Tibial nerve (tissue), 4 donors: ENCODE data around the gene HOTAIR.

ENCODE experiments used
- EP300 ChIP-seq, 2 donors: sonication (generic); formaldehyde crosslinking; IDR thresholded peaks; one replicate each; pipeline ENCODE4 v1.6.1; 2017; ENCODE audit warnings: antibody characterized with exemption in 2 of 2, mild to moderate bottlenecking in 1 of 2
- POLR2A ChIP-seq, 2 donors: fragments of 450-650 bp; IDR thresholded peaks; one replicate each; pipeline ENCODE4 v1.6.1; 2017; ENCODE audit warnings: antibody characterized with exemption in 2 of 2, mild to moderate bottlenecking in 2 of 2, moderate library complexity in 2 of 2
- TF ChIP-seq, protein P1 (sequence below), 5 experiments: fragments of 200-600 bp in 3 of 5; fragments of 450-650 bp in 2 of 5; sonication (generic) in 3 of 5; IDR thresholded peaks; one replicate each; pipeline ENCODE4 v1.5.1; 2016 to 2019; ENCODE audit warnings: antibody characterized with exemption in 5 of 5, mild to moderate bottlenecking in 3 of 5, moderate library complexity in 2 of 5

DNA sequence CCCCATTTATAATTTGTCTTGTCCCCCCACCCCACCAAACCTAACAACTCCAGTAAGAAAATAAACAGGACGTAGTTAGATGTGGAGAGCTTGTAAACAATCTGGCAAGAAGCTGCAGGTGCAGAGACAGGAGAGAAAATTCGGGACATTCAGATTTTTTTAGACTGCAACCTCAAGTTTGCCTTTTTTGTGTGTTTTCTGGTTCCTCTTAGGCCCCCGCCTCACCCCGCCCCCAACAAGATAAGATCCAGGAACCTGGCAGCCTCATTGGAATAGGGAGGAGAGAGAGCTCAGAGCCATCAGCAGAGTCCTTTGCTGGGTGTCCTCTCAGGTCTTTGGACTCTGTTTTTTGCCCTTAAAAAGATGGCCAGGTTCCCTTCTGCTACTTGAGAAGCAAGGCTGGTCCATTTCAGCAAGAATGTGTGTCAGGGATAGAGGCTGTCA lies 13.1 kb upstream of the HOTAIR start:
- TF ChIP-seq, protein P1, sequence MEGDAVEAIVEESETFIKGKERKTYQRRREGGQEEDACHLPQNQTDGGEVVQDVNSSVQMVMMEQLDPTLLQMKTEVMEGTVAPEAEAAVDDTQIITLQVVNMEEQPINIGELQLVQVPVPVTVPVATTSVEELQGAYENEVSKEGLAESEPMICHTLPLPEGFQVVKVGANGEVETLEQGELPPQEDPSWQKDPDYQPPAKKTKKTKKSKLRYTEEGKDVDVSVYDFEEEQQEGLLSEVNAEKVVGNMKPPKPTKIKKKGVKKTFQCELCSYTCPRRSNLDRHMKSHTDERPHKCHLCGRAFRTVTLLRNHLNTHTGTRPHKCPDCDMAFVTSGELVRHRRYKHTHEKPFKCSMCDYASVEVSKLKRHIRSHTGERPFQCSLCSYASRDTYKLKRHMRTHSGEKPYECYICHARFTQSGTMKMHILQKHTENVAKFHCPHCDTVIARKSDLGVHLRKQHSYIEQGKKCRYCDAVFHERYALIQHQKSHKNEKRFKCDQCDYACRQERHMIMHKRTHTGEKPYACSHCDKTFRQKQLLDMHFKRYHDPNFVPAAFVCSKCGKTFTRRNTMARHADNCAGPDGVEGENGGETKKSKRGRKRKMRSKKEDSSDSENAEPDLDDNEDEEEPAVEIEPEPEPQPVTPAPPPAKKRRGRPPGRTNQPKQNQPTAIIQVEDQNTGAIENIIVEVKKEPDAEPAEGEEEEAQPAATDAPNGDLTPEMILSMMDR (IDR thresholded peaks at IDR 0.05) = no peak
- TF ChIP-seq EP300 (IDR thresholded peaks at IDR 0.05) (no peak), POLR2A (IDR thresholded peaks at IDR 0.05) (no peak)
